LNCAP (cell line): ENCODE data around the gene HMCN2.

Experiments
- CTCF ChIP-seq: fragments of 450-650 bp; IDR thresholded peaks from 2 replicates; pipeline ENCODE4 v1.5.1; 2017; ENCODE audit warnings: mild to moderate bottlenecking

HMCN2 gene

GRCh38 chr9:130414081-130414731 is 148.6 kb downstream of the HMCN2 start:
- TF ChIP-seq CTCF, result no peak

- no peak for TF ChIP-seq CTCF
Observed at GRCh38 chr9:130414910-130415746, 149.6 kb downstream of the HMCN2 start.

- TF ChIP-seq CTCF, result no peak; the same call in 1 of the 2 replicates
Observed at GRCh38 chr9:130417602-130418001, 152.0 kb downstream of the HMCN2 start.

GRCh38 chr9:130418776-130419175 is 153.2 kb downstream of the HMCN2 start:
- no peak for TF ChIP-seq CTCF

GRCh38 chr9:130419521-130420035 is 154.0 kb downstream of the HMCN2 start:
- no peak for TF ChIP-seq CTCF

GRCh38 chr9:130421154-130421801 is 155.7 kb downstream of the HMCN2 start:
- TF ChIP-seq CTCF, result no peak

GRCh38 chr9:130421802-130422276 is 156.3 kb downstream of the HMCN2 start:
- no peak for TF ChIP-seq CTCF
